Fibroblast of villous mesenchyme (primary cell): ENCODE data around the gene SSH3. TPM values are rescaled to one million over a fixed set of nuclear protein-coding genes. Genes with fewer than 3 reads are reported as not detected.

Experiments used
- DNase-seq: peaks from one replicate; pipeline ENCODE4 v3.0.0-alpha.2; 2010; ENCODE audit warnings: low read depth
- H3K4me3 ChIP-seq: 2 replicates; pipeline ENCODE4 v1.5.1; 2011; ENCODE audit warnings: low read depth, mild to moderate bottlenecking, low read length
- total RNA-seq: library from RNA; depleted of rRNA; stranded (reverse); fragments of >200 nt; gene quantifications from 2 replicates; pipeline ENCODE4 v1.2.3, GENCODE V29; 2012
- TF ChIP-seq, protein P1 (sequence below): IDR thresholded peaks from 2 replicates; pipeline ENCODE4 v1.5.1; 2012; ENCODE audit warnings: low read depth, mild to moderate bottlenecking, low read length; ENCODE audit not compliant: insufficient read depth

Gene SSH3
- total RNA-seq, 1 donor = 21.2 TPM

DNA sequence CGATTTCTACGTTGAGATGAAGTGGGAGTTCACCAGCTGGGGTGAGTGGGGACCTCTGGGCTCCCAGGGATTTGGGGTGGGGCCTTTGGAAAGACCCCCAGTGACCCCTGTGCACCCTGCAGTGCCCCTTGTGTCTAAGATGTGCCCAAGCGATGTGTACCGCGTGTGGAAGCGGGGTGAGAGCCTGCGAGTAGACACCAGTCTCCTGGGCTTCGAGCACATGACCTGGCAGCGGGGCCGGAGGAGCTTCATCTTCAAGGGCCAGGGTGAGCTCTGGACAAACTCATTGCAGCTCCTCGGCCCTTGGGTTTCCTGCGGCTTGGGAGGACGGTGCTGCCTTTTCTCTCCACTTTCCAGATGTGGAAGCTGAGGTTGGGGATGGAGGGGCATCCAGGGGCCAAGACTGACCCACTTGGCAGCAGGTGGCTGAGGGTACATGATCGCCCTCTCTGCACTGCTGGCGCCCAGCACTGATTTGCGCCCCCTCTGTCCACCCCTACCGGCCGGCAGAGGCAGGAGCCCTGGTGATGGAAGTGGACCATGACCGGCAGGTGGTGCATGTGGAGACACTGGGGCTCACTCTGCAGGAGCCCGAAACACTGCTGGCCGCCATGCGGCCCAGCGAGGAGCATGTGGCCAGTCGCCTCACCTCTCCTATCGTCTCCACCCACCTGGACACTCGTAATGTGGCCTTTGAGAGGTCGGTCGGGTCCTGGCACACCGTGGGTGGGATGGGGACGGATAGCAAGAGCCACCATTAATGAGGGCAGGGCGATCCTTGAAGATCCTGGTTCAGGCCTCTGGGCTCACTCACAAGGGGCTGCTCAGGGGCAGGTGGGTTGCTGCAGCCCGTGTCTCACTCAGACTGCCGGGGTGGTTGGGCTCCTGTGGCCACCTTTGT is 11.6 kb upstream of the SSH3 start:
- TF ChIP-seq, protein P1, sequence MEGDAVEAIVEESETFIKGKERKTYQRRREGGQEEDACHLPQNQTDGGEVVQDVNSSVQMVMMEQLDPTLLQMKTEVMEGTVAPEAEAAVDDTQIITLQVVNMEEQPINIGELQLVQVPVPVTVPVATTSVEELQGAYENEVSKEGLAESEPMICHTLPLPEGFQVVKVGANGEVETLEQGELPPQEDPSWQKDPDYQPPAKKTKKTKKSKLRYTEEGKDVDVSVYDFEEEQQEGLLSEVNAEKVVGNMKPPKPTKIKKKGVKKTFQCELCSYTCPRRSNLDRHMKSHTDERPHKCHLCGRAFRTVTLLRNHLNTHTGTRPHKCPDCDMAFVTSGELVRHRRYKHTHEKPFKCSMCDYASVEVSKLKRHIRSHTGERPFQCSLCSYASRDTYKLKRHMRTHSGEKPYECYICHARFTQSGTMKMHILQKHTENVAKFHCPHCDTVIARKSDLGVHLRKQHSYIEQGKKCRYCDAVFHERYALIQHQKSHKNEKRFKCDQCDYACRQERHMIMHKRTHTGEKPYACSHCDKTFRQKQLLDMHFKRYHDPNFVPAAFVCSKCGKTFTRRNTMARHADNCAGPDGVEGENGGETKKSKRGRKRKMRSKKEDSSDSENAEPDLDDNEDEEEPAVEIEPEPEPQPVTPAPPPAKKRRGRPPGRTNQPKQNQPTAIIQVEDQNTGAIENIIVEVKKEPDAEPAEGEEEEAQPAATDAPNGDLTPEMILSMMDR = no peak
- H3K4me3 ChIP-seq = no peak overlapping the region
- no peak for DNase-seq

DNA sequence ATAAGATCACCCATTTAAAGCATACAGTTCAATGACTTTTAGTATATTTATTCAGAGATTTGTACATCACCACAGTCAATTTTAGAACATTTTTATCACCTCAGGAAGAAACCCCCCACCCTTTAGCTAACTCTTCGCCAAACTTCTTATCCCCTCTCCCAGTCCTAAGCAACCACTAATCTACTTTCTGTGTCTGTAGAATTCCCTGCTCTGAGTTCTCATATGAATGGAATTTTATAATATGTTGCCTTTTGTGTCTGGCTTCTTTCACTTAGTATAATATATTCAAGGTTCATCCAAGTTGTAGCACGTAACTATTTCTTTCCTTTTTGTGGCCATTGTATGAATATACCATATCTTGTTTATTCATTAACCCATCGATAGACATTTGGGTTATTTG is 10.7 kb upstream of the SSH3 start:
- DNase-seq = peak; percentile 24
- TF ChIP-seq, protein P1 = no peak
- H3K4me3 ChIP-seq = no peak overlapping the region

DNA sequence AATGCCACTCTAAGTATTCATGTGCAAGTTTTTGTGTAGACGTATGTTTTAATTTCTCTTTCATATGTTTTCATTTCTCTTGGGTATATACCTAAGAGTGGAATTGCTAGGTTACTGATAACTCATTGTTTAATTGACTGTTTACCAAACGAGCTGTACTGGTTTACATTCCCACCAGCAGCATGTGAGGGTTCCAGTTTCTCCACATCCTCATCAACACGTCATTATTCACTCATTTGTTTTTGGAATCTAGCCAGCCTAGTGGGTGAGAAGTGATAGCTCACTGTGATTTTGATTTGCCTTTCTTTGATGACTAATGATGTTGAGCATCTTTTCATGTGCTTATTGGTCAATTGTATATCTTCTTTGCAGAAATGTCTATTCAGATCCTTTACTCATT is 10.2 kb upstream of the SSH3 start:
- TF ChIP-seq, protein P1 = no peak
- H3K4me3 ChIP-seq = no peak overlapping the region
- peak; percentile 83 for DNase-seq

DNA sequence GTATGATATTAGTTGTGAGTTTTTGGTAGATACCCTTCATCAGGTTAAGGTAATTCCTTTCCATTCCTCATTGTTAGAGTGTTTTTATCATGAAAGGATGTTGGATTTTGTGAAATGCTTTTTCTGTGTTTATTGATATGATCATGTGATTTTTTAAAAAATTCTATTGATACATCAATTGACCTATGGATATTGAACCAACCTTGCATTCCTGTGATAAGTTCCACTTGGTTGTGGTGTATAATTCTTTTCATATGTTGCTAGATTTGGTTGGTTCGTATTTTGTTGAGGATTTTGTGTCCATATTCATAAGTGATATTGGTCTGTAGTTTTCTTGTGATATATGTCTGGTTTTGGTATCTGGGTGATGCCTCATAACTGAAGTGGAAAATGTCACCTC is 7.5 kb upstream of the SSH3 start:
- TF ChIP-seq, protein P1 = no peak
- no peak overlapping the region for H3K4me3 ChIP-seq
- DNase-seq = no peak

DNA sequence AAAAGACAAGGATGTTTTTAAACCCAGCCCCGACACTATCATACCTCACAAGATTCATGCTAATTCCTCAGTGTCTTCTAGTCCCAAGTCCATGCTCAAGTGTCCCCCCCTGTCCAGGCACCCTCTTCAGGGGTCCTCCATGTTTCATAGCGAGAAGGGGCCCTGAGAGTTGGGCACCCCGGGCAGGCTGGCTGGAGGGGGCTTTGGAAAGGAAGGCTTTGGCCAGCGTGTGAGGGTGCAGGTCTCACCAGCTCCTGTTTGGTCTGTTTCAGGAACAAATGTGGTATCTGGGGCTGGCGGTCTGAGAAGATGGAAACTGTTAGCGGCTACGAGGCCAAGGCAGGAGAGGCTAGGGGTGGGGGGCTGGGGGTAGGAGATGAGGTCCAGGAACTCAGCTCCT is 4.5 kb upstream of the SSH3 start:
- DNase-seq = no peak
- TF ChIP-seq, protein P1 = no peak
- H3K4me3 ChIP-seq = no peak overlapping the region

DNA sequence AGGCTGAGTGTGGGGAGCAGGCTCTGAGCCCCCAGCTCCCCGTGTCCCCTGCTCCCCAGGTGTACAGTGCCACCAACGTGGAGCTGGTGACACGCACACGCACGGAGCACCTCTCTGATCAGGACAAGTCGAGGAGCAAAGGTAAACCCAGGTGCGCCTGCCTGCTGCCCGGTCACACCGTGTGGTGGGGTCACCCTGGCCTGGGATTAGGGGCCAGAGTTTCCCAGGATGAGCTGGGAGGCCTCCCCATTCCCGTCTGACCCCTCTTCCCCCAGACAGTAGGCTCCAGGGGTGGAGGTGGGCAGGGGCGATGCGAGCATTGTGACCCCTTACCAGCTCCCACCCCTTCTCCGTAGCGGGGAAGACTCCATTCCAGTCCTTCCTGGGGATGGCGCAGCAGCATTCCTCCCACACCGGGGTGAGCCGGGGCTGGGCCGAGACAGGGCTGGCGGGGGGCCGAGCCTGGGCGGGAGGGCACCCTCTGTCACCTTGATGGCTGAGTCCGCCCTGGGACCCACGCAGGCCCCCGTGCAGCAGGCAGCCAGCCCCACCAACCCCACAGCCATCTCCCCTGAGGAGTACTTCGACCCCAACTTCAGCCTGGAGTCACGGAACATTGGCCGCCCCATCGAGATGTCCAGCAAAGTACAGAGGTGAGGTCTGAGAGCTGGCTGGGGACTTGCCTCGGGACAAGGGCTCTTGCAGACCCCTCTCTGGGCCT is 3.7 kb upstream of the SSH3 start:
- DNase-seq = no peak
- TF ChIP-seq, protein P1 = no peak

More for the DNA sequence above, 3.7 kb upstream of the SSH3 start:
- H3K4me3 ChIP-seq = no peak overlapping the region
